Activated T-cell treated with anti-CD3 and anti-CD28 coated beads, Interleukin-2, amount 50 U/mL, for 24 hours (primary cell): Measurements from ENCODE around the gene RAB28.
"Not testable (repeated sequence)": the region's sequence is repeated elsewhere in the genome, so short reads cannot be mapped to it uniquely, and the experiment has no call there.

Experiments
- DNase-seq: peaks from one replicate; pipeline ENCODE4 v3.0.0-alpha.2; 2020
- H3K27ac Mint-ChIP-seq: 2 replicates; pipeline ENCODE4 v1.8.0; 2020; ENCODE audit warnings: mild to moderate bottlenecking, mixed read lengths
- H3K27me3 Mint-ChIP-seq: 2 replicates; pipeline ENCODE4 v1.8.0; 2020; ENCODE audit warnings: mixed read lengths
- H3K36me3 Mint-ChIP-seq: 2 replicates; pipeline ENCODE4 v1.8.0; 2020; ENCODE audit warnings: low read depth, mixed read lengths
- H3K4me1 Mint-ChIP-seq: 2 replicates; pipeline ENCODE4 v1.8.0; 2020; ENCODE audit warnings: low read depth, mixed read lengths
- H3K4me3 Mint-ChIP-seq: 2 replicates; pipeline ENCODE4 v1.8.0; 2020; ENCODE audit warnings: mild to moderate bottlenecking, moderate library complexity, mixed read lengths
- H3K9me3 Mint-ChIP-seq: 2 replicates; pipeline ENCODE4 v1.8.0; 2020; ENCODE audit warnings: mixed read lengths

The RAB28 gene

GRCh38 chr4:13399257-13399656 is 84.9 kb downstream of the RAB28 start:
- H3K27me3 Mint-ChIP-seq = no peaks in the 10 kb centered on the region
- peaks cover 13% of the 10 kb centered on the region for H3K36me3 Mint-ChIP-seq
- no peaks in the 10 kb centered on the region for H3K9me3 Mint-ChIP-seq
- no peak overlapping the region for H3K27ac Mint-ChIP-seq
- H3K4me1 Mint-ChIP-seq = peaks cover 2% of the 10 kb centered on the region
- no peak overlapping the region for H3K4me3 Mint-ChIP-seq
- DNase-seq = no peak

GRCh38 chr4:13396161-13396560 is 88.0 kb downstream of the RAB28 start:
- Mint-ChIP-seq H3K4me1 (peaks cover 2% of the 10 kb centered on the region), H3K4me3 (no peak overlapping the region), H3K36me3 (peaks cover 20% of the 10 kb centered on the region), H3K9me3 (peaks cover 2% of the 10 kb centered on the region), H3K27me3 (no peaks in the 10 kb centered on the region), H3K27ac (no peak overlapping the region)
- no peak for DNase-seq

DNA sequence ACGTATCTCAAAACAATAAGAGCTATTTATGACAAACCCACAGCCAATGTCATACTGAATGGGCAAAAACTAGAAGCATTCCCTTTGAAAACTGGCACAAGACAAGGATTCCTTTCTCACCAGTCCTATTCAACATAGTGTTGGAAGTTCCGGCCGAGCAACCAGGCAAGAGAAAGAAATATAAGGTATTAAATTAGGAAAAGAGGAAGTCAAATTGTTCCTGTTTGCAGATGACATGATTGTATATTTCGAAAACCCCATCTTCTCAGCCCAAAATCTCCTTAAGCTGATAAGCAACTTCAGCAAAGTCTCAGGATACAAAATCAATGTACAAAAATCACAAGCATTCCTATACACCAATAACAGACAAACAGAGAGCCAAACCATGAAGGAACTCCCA is 94.2 kb downstream of the RAB28 start:
- peaks cover 24% of the 10 kb centered on the region for H3K4me1 Mint-ChIP-seq
- H3K4me3 Mint-ChIP-seq, H3K27ac Mint-ChIP-seq, H3K27me3 Mint-ChIP-seq, DNase-seq: not testable (repeated sequence)
- H3K36me3 Mint-ChIP-seq = peaks cover 58% of the 10 kb centered on the region
- peaks cover 18% of the 10 kb centered on the region for H3K9me3 Mint-ChIP-seq

- Mint-ChIP-seq H3K27ac (no peak overlapping the region), H3K9me3 (peaks cover 16% of the 10 kb centered on the region), H3K36me3 (peaks cover 57% of the 10 kb centered on the region), H3K4me3 (no peak overlapping the region), H3K27me3 (no peaks in the 10 kb centered on the region), H3K4me1 (peaks cover 23% of the 10 kb centered on the region)
- no peak for DNase-seq
Observed at GRCh38 chr4:13386405-13387107, 97.6 kb downstream of the RAB28 start.

DNA sequence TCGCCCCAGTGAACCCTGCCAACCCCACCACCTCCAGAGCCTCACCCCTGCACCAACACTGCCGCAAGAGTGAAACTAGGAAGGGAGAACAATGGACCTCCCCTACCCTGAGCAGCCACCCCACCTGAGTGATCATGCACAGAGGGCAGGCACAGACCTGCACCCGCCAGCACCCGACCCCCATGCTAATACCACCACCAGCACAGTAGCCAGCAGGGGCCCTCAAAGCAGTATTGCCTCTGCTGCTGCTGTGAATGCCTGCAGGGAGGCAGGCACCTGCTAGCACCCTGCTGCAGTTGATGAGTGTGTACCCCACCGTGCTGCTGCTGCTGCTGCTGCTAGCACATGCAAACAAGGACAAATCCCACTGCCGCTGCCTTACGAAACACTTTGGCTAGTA is 100.1 kb downstream of the RAB28 start:
- Mint-ChIP-seq H3K4me3 (no peak overlapping the region), H3K36me3 (peaks cover 40% of the 10 kb centered on the region), H3K9me3 (peaks cover 13% of the 10 kb centered on the region), H3K27ac (no peak overlapping the region), H3K27me3 (no peaks in the 10 kb centered on the region), H3K4me1 (peaks cover 20% of the 10 kb centered on the region)
- DNase-seq = no peak

GRCh38 chr4:13378973-13379759 is 105.0 kb downstream of the RAB28 start:
- Mint-ChIP-seq H3K27me3 (no peaks in the 10 kb centered on the region), H3K4me1 (no peaks in the 10 kb centered on the region), H3K36me3 (peaks cover 29% of the 10 kb centered on the region), H3K9me3 (no peaks in the 10 kb centered on the region), H3K4me3 (no peak overlapping the region), H3K27ac (no peak overlapping the region)
- DNase-seq = no peak

GRCh38 chr4:13371048-13371447 is 113.1 kb downstream of the RAB28 start:
- no peak for DNase-seq
- Mint-ChIP-seq H3K9me3 (no peaks in the 10 kb centered on the region), H3K36me3 (peaks cover 51% of the 10 kb centered on the region), H3K4me1 (no peaks in the 10 kb centered on the region), H3K4me3 (no peak overlapping the region), H3K27ac (no peak overlapping the region), H3K27me3 (no peaks in the 10 kb centered on the region)

DNA sequence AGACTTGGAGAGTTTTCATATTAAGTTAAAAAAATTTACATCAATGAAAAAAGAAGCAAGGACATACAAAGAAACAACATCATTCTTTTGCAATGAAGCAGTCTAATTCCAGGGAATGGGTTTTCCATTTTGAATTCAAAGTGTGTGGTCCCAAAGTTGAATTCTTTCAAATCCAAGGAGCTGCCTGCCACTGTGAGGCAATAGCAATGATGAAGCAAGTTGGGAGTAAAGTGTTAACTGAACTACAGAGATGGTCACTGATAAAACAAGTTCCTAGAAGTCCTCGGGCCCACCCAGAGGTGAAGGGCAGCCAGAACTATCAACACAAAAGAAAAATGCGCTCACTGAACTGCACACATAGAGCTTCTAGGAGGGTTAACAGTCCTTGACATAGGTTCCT is 115.9 kb downstream of the RAB28 start:
- DNase-seq = no peak
- Mint-ChIP-seq H3K4me3 (no peak overlapping the region), H3K27ac (no peak overlapping the region), H3K9me3 (no peaks in the 10 kb centered on the region), H3K27me3 (no peaks in the 10 kb centered on the region), H3K4me1 (no peaks in the 10 kb centered on the region), H3K36me3 (peaks cover 48% of the 10 kb centered on the region)

GRCh38 chr4:13367691-13368090 is 116.4 kb downstream of the RAB28 start:
- peaks cover 48% of the 10 kb centered on the region for H3K36me3 Mint-ChIP-seq
- DNase-seq = no peak
- no peaks in the 10 kb centered on the region for H3K27me3 Mint-ChIP-seq

DNA sequence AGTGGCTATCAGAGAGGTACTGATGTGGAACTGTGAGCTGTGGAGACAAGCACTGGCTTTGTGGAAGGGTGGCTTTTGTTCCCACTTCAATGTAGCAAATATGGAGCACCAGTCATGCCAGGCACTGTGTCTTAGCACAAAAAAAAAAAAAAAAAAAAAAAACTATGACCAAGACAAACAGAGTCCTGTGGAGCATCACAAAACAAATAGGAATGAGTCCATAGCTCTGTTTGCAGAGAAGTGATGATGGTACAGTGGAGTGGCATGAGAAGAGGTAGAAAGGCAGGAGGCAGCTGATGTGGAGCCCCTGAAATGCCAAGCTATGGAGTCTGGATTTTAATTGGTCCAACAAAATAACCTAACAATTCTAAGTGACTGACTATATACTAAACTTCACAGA is 116.9 kb downstream of the RAB28 start:
- Mint-ChIP-seq H3K27me3 (no peaks in the 10 kb centered on the region), H3K4me3 (no peak overlapping the region)

More at GRCh38 chr4:13367691-13368090, 116.4 kb downstream of the RAB28 start:
- Mint-ChIP-seq H3K4me1 (no peaks in the 10 kb centered on the region), H3K27ac (no peak overlapping the region), H3K4me3 (no peak overlapping the region), H3K9me3 (no peaks in the 10 kb centered on the region)

DNA sequence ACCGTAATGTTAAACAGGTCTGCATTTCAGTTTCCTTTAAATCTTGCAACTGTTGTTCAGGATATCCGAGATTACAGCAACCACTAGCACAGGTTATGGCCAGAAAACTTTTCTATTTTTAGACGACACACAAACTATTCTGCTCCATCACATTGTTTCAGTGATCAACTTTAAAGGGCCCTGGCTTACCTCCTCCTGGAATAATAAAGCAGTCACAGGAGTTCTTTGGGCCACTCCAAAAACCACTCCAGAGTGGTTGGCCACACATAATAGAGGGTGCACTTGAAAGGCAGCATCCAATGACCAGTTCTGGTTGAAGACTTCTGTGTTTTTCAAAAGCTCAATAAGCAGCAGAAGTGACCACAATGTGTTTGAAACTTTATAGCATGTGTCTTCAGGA is 118.9 kb downstream of the RAB28 start:
- H3K27ac Mint-ChIP-seq = no peak overlapping the region
- no peak overlapping the region for H3K4me3 Mint-ChIP-seq
- DNase-seq = no peak
- no peaks in the 10 kb centered on the region for H3K9me3 Mint-ChIP-seq
- no peaks in the 10 kb centered on the region for H3K27me3 Mint-ChIP-seq
- peaks cover 54% of the 10 kb centered on the region for H3K36me3 Mint-ChIP-seq
- H3K4me1 Mint-ChIP-seq = no peaks in the 10 kb centered on the region

More for the DNA sequence above, 116.9 kb downstream of the RAB28 start:
- Mint-ChIP-seq H3K4me1 (no peaks in the 10 kb centered on the region), H3K9me3 (no peaks in the 10 kb centered on the region), H3K27ac (no peak overlapping the region), H3K36me3 (peaks cover 48% of the 10 kb centered on the region)
- no peak for DNase-seq

- H3K27me3 Mint-ChIP-seq = no peaks in the 10 kb centered on the region
- H3K4me1 Mint-ChIP-seq = no peaks in the 10 kb centered on the region
- H3K4me3 Mint-ChIP-seq = no peak overlapping the region
- no peak for DNase-seq
- no peak overlapping the region for H3K27ac Mint-ChIP-seq
- H3K36me3 Mint-ChIP-seq = peaks cover 55% of the 10 kb centered on the region
- H3K9me3 Mint-ChIP-seq = no peaks in the 10 kb centered on the region
Observed at GRCh38 chr4:13364653-13365052, 119.5 kb downstream of the RAB28 start.

- no peak for DNase-seq
- H3K36me3 Mint-ChIP-seq = peaks cover 50% of the 10 kb centered on the region
- no peaks in the 10 kb centered on the region for H3K4me1 Mint-ChIP-seq
- H3K27ac Mint-ChIP-seq = no peak overlapping the region
- H3K9me3 Mint-ChIP-seq = no peaks in the 10 kb centered on the region
- H3K4me3 Mint-ChIP-seq = no peak overlapping the region
- H3K27me3 Mint-ChIP-seq = no peaks in the 10 kb centered on the region
Observed at GRCh38 chr4:13364172-13364571, 120.0 kb downstream of the RAB28 start.

DNA sequence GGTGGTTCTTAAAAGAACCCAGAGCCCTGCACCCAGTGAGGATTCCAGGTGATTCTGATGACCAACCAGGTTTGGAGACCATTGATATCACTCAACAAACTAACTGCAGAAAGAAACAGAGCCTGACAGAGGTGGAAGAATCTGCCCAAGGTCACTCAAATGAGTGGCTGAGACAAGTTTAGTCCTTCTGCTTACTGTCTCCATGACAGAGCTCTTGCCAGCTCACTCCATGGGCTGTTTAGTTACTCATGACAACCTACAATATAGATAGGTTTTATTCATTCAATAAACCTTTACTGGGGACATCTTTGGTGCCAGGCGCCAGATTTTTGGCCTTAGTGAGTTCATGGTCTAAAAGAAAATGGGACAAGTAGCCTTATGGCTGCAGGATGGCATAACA is 124.3 kb downstream of the RAB28 start:
- Mint-ChIP-seq H3K27ac (no peak overlapping the region), H3K4me3 (no peak overlapping the region), H3K27me3 (no peaks in the 10 kb centered on the region), H3K9me3 (no peaks in the 10 kb centered on the region), H3K36me3 (peaks cover 33% of the 10 kb centered on the region), H3K4me1 (no peaks in the 10 kb centered on the region)
- DNase-seq = no peak

DNA sequence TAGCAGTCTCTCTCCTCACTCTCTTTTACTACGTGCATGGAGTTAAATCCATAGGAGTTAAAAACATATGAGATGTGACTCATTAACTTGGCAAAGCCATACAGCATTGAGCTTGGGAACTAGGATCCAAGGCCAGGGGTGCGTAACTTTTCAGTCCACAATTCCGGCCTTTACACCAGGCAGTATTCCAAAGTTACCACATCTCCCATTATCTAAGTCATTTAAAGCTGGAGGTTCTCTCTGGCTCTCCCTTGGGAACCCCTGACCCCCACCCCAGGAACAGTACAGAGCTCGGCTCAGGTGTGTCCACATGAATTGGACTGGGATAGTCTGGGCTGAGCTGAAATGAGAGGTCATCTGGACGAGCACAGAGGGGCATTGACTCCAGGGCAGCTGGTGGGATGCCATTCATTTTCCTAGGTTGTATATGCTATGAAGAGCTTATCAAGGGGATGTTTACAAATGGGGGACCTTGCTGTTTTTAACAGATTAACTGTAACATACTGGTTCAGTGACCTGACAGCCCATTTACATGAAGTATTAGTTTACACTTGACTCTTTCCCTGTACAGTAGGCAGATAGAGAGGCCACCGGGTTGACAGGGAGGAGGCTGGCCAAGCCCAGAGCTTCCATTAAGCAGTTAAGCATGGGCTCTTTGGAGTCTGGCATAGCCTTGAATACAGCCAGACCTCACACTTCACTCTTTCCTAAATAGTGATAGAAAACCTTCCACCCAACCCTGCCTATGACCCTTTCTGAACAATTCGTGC is 128.8 kb downstream of the RAB28 start:
- no peak for DNase-seq
- Mint-ChIP-seq H3K36me3 (peaks cover 38% of the 10 kb centered on the region), H3K4me1 (no peaks in the 10 kb centered on the region), H3K27ac (no peak overlapping the region), H3K9me3 (peaks cover 2% of the 10 kb centered on the region), H3K4me3 (no peak overlapping the region), H3K27me3 (no peaks in the 10 kb centered on the region)
